Measurements from ENCODE around the gene WRAP53.

DNA sequence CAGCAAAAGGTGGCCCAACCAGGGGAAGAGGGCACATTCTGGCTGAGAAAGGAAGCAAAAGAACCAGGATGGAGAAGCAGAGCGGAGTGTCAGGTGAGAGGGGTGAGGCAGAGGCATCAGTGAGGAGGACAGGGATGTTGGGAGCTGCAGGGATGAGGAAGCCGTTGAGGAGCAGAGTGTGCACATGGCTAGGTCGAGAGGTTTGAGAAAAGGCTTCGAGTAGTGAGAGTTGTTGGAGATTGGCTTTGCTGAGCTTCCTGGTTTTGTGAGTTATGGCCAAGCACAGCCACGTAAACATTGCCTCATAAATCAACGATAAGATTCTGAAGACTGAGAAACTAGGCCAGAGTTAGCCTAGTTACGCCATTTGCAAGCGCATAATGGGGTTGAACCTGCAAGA is 56.1 kb downstream of the WRAP53 start:
- TF ChIP-seq EZH2 (IDR thresholded peaks at IDR 0.05) (no peak), POLR2AphosphoS5 (IDR thresholded peaks at IDR 0.05; ENCODE audit: borderline replicate concordance, low read depth, low read length) (no peak)

All from SK-N-MC (cell line).